ENCODE data around the gene KCNAB1. TPM values are rescaled to one million over a fixed set of nuclear protein-coding genes. Genes with fewer than 3 reads are reported as not detected.

KCNAB1 gene
- total RNA-seq, 1 donor from 2014 or later, result 3.2 TPM

GRCh38 chr3:156377266-156377665 is 256.9 kb downstream of the KCNAB1 start:
- TF ChIP-seq, protein P1, sequence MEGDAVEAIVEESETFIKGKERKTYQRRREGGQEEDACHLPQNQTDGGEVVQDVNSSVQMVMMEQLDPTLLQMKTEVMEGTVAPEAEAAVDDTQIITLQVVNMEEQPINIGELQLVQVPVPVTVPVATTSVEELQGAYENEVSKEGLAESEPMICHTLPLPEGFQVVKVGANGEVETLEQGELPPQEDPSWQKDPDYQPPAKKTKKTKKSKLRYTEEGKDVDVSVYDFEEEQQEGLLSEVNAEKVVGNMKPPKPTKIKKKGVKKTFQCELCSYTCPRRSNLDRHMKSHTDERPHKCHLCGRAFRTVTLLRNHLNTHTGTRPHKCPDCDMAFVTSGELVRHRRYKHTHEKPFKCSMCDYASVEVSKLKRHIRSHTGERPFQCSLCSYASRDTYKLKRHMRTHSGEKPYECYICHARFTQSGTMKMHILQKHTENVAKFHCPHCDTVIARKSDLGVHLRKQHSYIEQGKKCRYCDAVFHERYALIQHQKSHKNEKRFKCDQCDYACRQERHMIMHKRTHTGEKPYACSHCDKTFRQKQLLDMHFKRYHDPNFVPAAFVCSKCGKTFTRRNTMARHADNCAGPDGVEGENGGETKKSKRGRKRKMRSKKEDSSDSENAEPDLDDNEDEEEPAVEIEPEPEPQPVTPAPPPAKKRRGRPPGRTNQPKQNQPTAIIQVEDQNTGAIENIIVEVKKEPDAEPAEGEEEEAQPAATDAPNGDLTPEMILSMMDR (IDR thresholded peaks at IDR 0.05), result no peak
- H3K4me1 ChIP-seq, result no peaks in the 10 kb centered on the region
- no peak for DNase-seq
- no peaks in the 10 kb centered on the region for H3K9me3 ChIP-seq
- intact Hi-C loops (cut with DNase I), result no loop called here
- no peak overlapping the region for H3K27ac ChIP-seq
- no peaks in the 10 kb centered on the region for H3K27me3 ChIP-seq
- ATAC-seq, result no peak
- no peak overlapping the region for H3K4me3 ChIP-seq
- no peaks in the 10 kb centered on the region for H3K36me3 ChIP-seq

GRCh38 chr3:156377718-156378117 is 257.3 kb downstream of the KCNAB1 start:
- Histone ChIP-seq H3K36me3 (no peaks in the 10 kb centered on the region), H3K4me1 (no peaks in the 10 kb centered on the region), H3K9me3 (no peaks in the 10 kb centered on the region), H3K27ac (no peak overlapping the region), H3K27me3 (no peaks in the 10 kb centered on the region), H3K4me3 (no peak overlapping the region)
- ATAC-seq (no peak), DNase-seq (no peak)
- intact Hi-C loops (cut with DNase I), result no loop called here
- TF ChIP-seq, protein P1 (IDR thresholded peaks at IDR 0.05), result no peak

GRCh38 chr3:156378871-156379270 is 258.5 kb downstream of the KCNAB1 start:
- no peak overlapping the region for H3K27ac ChIP-seq
- DNase-seq (no peak), ATAC-seq (no peak)
- intact Hi-C loops (cut with DNase I), result no loop called here
- TF ChIP-seq, protein P1 (IDR thresholded peaks at IDR 0.05), result no peak
- H3K36me3 ChIP-seq, result no peaks in the 10 kb centered on the region
- H3K4me3 ChIP-seq, result no peak overlapping the region
- no peaks in the 10 kb centered on the region for H3K27me3 ChIP-seq
- no peaks in the 10 kb centered on the region for H3K9me3 ChIP-seq
- no peaks in the 10 kb centered on the region for H3K4me1 ChIP-seq

DNA sequence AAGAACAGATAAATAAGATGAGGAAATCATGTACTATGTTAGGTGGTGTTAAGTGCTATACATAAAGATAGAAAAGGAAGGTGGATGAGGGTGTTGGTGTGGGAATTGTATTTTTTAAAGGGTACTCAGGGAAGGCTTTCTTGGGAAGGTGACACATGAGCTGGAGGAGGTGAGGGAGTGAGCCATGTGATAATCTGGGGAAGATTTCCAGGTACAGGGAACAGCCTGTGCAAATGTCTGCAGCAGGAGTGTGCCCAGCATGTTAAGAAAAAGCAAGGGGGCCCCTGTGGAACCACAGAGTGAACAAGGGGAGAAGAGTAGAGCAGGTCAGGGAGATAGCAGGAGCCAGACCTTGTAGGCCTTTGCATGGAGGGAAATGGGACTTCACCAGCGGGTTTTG is 258.9 kb downstream of the KCNAB1 start:
- TF ChIP-seq, protein P1 (IDR thresholded peaks at IDR 0.05), result no peak
- no peaks in the 10 kb centered on the region for H3K27me3 ChIP-seq
- no peak for DNase-seq

DNA sequence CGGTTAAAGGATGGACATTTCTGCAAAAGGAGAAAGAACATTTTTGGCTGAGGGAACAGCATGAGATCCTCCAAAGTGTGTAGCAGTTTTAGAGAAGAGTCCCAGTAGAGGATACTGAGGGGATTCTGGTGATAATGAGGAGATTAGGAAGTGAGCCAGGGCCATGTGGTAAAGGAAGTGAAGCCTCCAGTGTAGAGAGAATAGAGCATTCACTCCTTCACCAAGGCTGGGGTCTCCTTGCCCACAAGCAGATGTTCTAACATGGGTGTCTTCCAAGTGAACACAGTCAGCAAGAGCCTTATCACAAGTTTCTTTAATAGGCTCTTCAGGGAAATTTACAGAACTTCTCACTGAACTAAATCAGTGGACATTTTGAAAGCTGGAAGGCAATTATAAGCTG is 260.9 kb downstream of the KCNAB1 start:
- DNase-seq, result no peak
- intact Hi-C loops (cut with DNase I), result no loop called here
- TF ChIP-seq, protein P1 (IDR thresholded peaks at IDR 0.05), result no peak
- Histone ChIP-seq H3K4me3 (no peak overlapping the region), H3K4me1 (no peaks in the 10 kb centered on the region), H3K9me3 (no peaks in the 10 kb centered on the region), H3K27me3 (no peaks in the 10 kb centered on the region), H3K36me3 (no peaks in the 10 kb centered on the region), H3K27ac (no peak overlapping the region)
- ATAC-seq, result no peak

More for the DNA sequence above, 258.9 kb downstream of the KCNAB1 start:
- H3K9me3 ChIP-seq, result no peaks in the 10 kb centered on the region
- no peaks in the 10 kb centered on the region for H3K4me1 ChIP-seq
- intact Hi-C loops (cut with DNase I), result no loop called here
- ATAC-seq, result no peak
- no peak overlapping the region for H3K27ac ChIP-seq
- H3K4me3 ChIP-seq, result no peak overlapping the region
- no peaks in the 10 kb centered on the region for H3K36me3 ChIP-seq
